GM23338 (cell line): ENCODE data around the gene CD69. TPM values are rescaled to one million over a fixed set of nuclear protein-coding genes. Genes with fewer than 3 reads are reported as not detected.

ENCODE experiments used
- EZH2 ChIP-seq: fragments of 200-600 bp; sonication (generic); IDR thresholded peaks from one replicate; pipeline ENCODE4 v1.8.0; 2017; ENCODE audit warnings: antibody characterized with exemption, mild to moderate bottlenecking, low read depth; ENCODE audit not compliant: unreplicated experiment
- JUNB ChIP-seq: IDR thresholded peaks from one replicate; pipeline ENCODE4 v1.6.1; 2016; ENCODE audit warnings: antibody characterized with exemption; ENCODE audit not compliant: unreplicated experiment
- REST ChIP-seq: IDR thresholded peaks from one replicate; pipeline ENCODE4 v1.6.1; 2018; ENCODE audit warnings: antibody characterized with exemption; ENCODE audit not compliant: unreplicated experiment
- STAT1 ChIP-seq: IDR thresholded peaks from one replicate; pipeline ENCODE4 v1.6.1; 2016; ENCODE audit warnings: antibody characterized with exemption; ENCODE audit not compliant: unreplicated experiment
- ZNF114 ChIP-seq: fragments of 250-450 bp; sonication (Bioruptor Pico); IDR thresholded peaks from 2 replicates; pipeline ENCODE4 v1.5.0; 2020; ENCODE audit warnings: mild to moderate bottlenecking, moderate library complexity
- ZNF331 ChIP-seq: fragments of 250-450 bp; sonication (Bioruptor Pico); IDR thresholded peaks from 2 replicates; pipeline ENCODE4 v1.5.0; 2020; ENCODE audit warnings: low read depth, mild to moderate bottlenecking, moderate library complexity
- polyA plus RNA-seq: library from polyadenylated mRNA; unstranded; fragments of >200 nt; fragmentation: Nextera tagmentation; extraction: Ambion mirVana; gene quantifications from 2 replicates; pipeline ENCODE4 v1.2.1, GENCODE V29; 2016
- total RNA-seq: library from RNA; depleted of rRNA; stranded (reverse); fragments of >200 nt; shearing (Covaris generic); gene quantifications from 2 replicates; pipeline ENCODE4 v1.2.3, GENCODE V29; 2014
- TF ChIP-seq, protein P1 (sequence below): fragments of 250-450 bp; sonication (Bioruptor Pico); IDR thresholded peaks from 2 replicates; pipeline ENCODE4 v1.5.0; 2020; ENCODE audit warnings: mild to moderate bottlenecking, moderate library complexity

The CD69 gene
- total and polyA plus RNA-seq, 2 experiments from 2014 or later = not detected

DNA sequence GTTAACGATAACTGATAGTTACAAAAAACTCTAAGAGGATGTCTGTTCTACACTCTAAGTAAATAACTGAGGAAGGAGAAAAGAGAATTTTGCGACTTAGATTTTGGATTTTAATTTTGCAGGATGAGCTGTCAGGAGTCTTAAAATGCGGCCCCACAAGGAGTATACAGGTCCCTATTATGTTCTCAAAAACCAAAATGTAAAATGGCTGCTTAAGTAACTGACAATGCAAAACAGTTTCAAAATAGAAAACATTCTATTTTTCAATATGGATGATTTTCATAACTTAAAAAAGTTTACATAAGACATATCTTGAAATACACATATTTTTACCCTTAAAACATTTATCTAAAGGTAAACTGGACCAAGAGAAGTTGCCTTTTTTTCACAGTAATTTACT is 2.6 kb downstream of the CD69 start (continued):
- TF ChIP-seq, protein P1, sequence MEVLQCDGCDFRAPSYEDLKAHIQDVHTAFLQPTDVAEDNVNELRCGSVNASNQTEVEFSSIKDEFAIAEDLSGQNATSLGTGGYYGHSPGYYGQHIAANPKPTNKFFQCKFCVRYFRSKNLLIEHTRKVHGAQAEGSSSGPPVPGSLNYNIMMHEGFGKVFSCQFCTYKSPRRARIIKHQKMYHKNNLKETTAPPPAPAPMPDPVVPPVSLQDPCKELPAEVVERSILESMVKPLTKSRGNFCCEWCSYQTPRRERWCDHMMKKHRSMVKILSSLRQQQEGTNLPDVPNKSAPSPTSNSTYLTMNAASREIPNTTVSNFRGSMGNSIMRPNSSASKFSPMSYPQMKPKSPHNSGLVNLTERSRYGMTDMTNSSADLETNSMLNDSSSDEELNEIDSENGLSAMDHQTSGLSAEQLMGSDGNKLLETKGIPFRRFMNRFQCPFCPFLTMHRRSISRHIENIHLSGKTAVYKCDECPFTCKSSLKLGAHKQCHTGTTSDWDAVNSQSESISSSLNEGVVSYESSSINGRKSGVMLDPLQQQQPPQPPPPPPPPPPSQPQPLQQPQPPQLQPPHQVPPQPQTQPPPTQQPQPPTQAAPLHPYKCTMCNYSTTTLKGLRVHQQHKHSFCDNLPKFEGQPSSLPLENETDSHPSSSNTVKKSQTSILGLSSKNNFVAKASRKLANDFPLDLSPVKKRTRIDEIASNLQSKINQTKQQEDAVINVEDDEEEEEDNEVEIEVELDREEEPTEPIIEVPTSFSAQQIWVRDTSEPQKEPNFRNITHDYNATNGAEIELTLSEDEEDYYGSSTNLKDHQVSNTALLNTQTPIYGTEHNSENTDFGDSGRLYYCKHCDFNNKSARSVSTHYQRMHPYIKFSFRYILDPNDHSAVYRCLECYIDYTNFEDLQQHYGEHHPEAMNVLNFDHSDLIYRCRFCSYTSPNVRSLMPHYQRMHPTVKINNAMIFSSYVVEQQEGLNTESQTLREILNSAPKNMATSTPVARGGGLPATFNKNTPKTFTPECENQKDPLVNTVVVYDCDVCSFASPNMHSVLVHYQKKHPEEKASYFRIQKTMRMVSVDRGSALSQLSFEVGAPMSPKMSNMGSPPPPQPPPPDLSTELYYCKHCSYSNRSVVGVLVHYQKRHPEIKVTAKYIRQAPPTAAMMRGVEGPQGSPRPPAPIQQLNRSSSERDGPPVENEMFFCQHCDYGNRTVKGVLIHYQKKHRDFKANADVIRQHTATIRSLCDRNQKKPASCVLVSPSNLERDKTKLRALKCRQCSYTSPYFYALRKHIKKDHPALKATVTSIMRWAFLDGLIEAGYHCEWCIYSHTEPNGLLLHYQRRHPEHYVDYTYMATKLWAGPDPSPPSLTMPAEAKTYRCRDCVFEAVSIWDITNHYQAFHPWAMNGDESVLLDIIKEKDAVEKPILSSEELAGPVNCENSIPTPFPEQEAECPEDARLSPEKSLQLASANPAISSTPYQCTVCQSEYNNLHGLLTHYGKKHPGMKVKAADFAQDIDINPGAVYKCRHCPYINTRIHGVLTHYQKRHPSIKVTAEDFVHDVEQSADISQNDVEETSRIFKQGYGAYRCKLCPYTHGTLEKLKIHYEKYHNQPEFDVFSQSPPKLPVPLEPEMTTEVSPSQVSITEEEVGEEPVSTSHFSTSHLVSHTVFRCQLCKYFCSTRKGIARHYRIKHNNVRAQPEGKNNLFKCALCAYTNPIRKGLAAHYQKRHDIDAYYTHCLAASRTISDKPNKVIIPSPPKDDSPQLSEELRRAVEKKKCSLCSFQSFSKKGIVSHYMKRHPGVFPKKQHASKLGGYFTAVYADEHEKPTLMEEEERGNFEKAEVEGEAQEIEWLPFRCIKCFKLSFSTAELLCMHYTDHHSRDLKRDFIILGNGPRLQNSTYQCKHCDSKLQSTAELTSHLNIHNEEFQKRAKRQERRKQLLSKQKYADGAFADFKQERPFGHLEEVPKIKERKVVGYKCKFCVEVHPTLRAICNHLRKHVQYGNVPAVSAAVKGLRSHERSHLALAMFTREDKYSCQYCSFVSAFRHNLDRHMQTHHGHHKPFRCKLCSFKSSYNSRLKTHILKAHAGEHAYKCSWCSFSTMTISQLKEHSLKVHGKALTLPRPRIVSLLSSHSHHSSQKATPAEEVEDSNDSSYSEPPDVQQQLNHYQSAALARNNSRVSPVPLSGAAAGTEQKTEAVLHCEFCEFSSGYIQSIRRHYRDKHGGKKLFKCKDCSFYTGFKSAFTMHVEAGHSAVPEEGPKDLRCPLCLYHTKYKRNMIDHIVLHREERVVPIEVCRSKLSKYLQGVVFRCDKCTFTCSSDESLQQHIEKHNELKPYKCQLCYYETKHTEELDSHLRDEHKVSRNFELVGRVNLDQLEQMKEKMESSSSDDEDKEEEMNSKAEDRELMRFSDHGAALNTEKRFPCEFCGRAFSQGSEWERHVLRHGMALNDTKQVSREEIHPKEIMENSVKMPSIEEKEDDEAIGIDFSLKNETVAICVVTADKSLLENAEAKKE (CRISPR knock-in tag) = no peak
- TF ChIP-seq STAT1 (no peak), JUNB (no peak), EZH2 (no peak), ZNF331 (CRISPR knock-in tag) (no peak), ZNF114 (CRISPR knock-in tag) (no peak), REST (no peak)
